Endothelial cell of umbilical vein (primary cell): ENCODE measurements around the gene TEX19. TPM values are rescaled to one million over a fixed set of nuclear protein-coding genes. Genes with fewer than 3 reads are reported as not detected.
A peak's percentile ranks its signal among the peaks of the same experiment; 100 is the strongest.

Source experiments
- BruUV-seq: library from RNA; stranded (reverse); fragments of 400-500 nt; replicated peaks from 2 replicates; lab custom pipeline; 2021; lab: Mats Ljungman, UMichigan
- CTCF ChIA-PET: fragments of 300-600, 350-600 bp; sonication (Branson Sonifier 250); formaldehyde crosslinking; loops from one replicate; lab custom pipeline; 2021; ENCODE audit warnings: antibody characterized with exemption, inconsistent platforms; lab: Charles Lee
- POLR2A ChIA-PET: fragments of 300-600, 350-600 bp; sonication (Branson Sonifier 250); formaldehyde crosslinking; loops from one replicate; lab custom pipeline; 2021; ENCODE audit warnings: antibody characterized with exemption, inconsistent platforms; lab: Charles Lee
- DNase-seq: peaks from one replicate; pipeline ENCODE4 v3.0.0-alpha.2; 2011; ENCODE audit warnings: low read depth, low spot score
- FAIRE-seq: peaks from 2 replicates; lab custom pipeline; 2011; peaks lifted over from hg19 to GRCh38; lab: Jason Lieb, UNC
- H2AFZ ChIP-seq: 2 replicates; pipeline ENCODE4 v1.6.0; 2012; ENCODE audit warnings: low read depth, low read length, control low read depth, inconsistent platforms
- H3K27ac ChIP-seq: 2 replicates; pipeline ENCODE4 v1.5.1; 2011; ENCODE audit warnings: low read depth, mild to moderate bottlenecking, control low read depth, low read length, moderate library complexity; ENCODE audit not compliant: insufficient read depth
- H3K27me3 ChIP-seq, 2 experiments: 2 replicates each; pipeline versions ENCODE4 v1.6.0 to v1.6.1; 2011; ENCODE audit warnings: low read length in 2 of 2, mixed read lengths in 1 of 2; ENCODE audit not compliant: control insufficient read depth in 2 of 2, insufficient read depth in 2 of 2
- H3K36me3 ChIP-seq, 2 experiments: 2 replicates in 1 of 2; 3 replicates in 1 of 2; pipeline ENCODE4 v1.5.1; 2011; ENCODE audit warnings: low read length in 2 of 2, mild to moderate bottlenecking in 1 of 2, moderate library complexity in 1 of 2; ENCODE audit not compliant: control insufficient read depth in 2 of 2, insufficient read depth in 2 of 2; ENCODE audit errors: extremely low read depth in 1 of 2
- H3K4me1 ChIP-seq: 3 replicates; pipeline ENCODE4 v1.5.1; 2011; ENCODE audit warnings: mild to moderate bottlenecking, low read length; ENCODE audit not compliant: control insufficient read depth, insufficient read depth; ENCODE audit errors: extremely low read depth
- H3K4me2 ChIP-seq: 2 replicates; pipeline ENCODE4 v1.6.1; 2011; ENCODE audit warnings: low read length, control low read depth, mixed read lengths; ENCODE audit not compliant: insufficient read depth
- H3K4me3 ChIP-seq, 3 experiments: fragments of 200-600 bp in 1 of 3; sonication (generic), shearing (Covaris generic) in 1 of 3; replicated peaks in 1 of 3; 2 replicates each; pipeline ENCODE4 v1.5.1; 2011 to 2016; ENCODE audit warnings: control low read depth in 3 of 3, low read length in 3 of 3, mild to moderate bottlenecking in 2 of 3, inconsistent platforms in 1 of 3, low read depth in 1 of 3, moderate library complexity in 1 of 3; ENCODE audit not compliant: insufficient read depth in 1 of 3
- H3K79me2 ChIP-seq: 2 replicates; pipeline ENCODE4 v1.6.0; 2012; ENCODE audit warnings: low read length, inconsistent platforms; ENCODE audit not compliant: control insufficient read depth, insufficient read depth
- H3K9ac ChIP-seq: replicated peaks from 2 replicates; pipeline ENCODE3; 2011; ENCODE audit warnings: low read length, control low read depth; ENCODE audit not compliant: insufficient read depth; ENCODE audit errors: extremely low read depth
- H3K9me1 ChIP-seq: replicated peaks from 3 replicates; pipeline ENCODE4 v1.6.0; 2011; ENCODE audit warnings: mild to moderate bottlenecking, low read length; ENCODE audit not compliant: control insufficient read depth, insufficient read depth; ENCODE audit errors: extremely low read depth
- H3K9me3 ChIP-seq: replicated peaks from 2 replicates; pipeline ENCODE4 v1.5.1; 2012; ENCODE audit warnings: low read length, inconsistent platforms; ENCODE audit not compliant: control insufficient read depth, insufficient read depth
- H4K20me1 ChIP-seq: replicated peaks from 2 replicates; pipeline ENCODE3; 2011; ENCODE audit warnings: mild to moderate bottlenecking, low read length; ENCODE audit not compliant: control insufficient read depth, insufficient read depth; ENCODE audit errors: extremely low read depth
- EZH2 ChIP-seq: IDR thresholded peaks from 2 replicates; pipeline ENCODE4 v1.6.1; 2012; ENCODE audit warnings: borderline replicate concordance, low read depth, mild to moderate bottlenecking, moderate library complexity, low read length, inconsistent platforms; ENCODE audit not compliant: severe bottlenecking
- FOS ChIP-seq: IDR thresholded peaks from 2 replicates; pipeline ENCODE4 v1.6.1; 2011; ENCODE audit warnings: mild to moderate bottlenecking, low read length, moderate library complexity, borderline replicate concordance; ENCODE audit not compliant: insufficient read depth
- GATA2 ChIP-seq: IDR thresholded peaks from 2 replicates; pipeline ENCODE4 v1.7.0; 2011; ENCODE audit warnings: low read depth, mild to moderate bottlenecking, moderate library complexity, mixed read lengths, low read length; ENCODE audit not compliant: insufficient read length, insufficient read depth
- JUN ChIP-seq: IDR thresholded peaks from 2 replicates; pipeline ENCODE4 v1.6.1; 2011; ENCODE audit warnings: borderline replicate concordance, low read depth; ENCODE audit not compliant: insufficient read length, insufficient read depth
- MYC ChIP-seq: IDR thresholded peaks from one replicate; pipeline ENCODE4 v1.6.1; 2011; ENCODE audit warnings: mild to moderate bottlenecking, low read depth, low read length
- POLR2A ChIP-seq: IDR thresholded peaks from 2 replicates; pipeline ENCODE4 v1.6.1; 2012; ENCODE audit warnings: low read depth, mild to moderate bottlenecking, control low read depth, low read length
- POLR2AphosphoS5 ChIP-seq: IDR thresholded peaks from 2 replicates; pipeline ENCODE4 v1.6.1; 2012; ENCODE audit warnings: low read depth, mild to moderate bottlenecking, control low read depth, low read length, moderate library complexity; ENCODE audit not compliant: insufficient read depth
- dilution Hi-C: fragments of 300-500 bp; cut with MboI; formaldehyde crosslinking; loops from one replicate; pipeline ENCODE4 v1.15.0; 2019; ENCODE audit warnings: low sequenced_read_pairs; ENCODE audit not compliant: extremely low pct_ligation_motif_present
- intact Hi-C: fragments of 100-400 bp; cut with micrococcal nuclease; formaldehyde crosslinking; loops from one replicate; pipeline ENCODE4 v1.10.0; 2022
- polyA plus RNA-seq, 4 experiments: library from polyadenylated mRNA; depleted of rRNA in 3 of 4; stranded (reverse) in 3 of 4; unstranded in 1 of 4; fragments of >200 nt; gene quantifications; 2 replicates each; pipeline versions ENCODE4 v1.2.1 to v1.2.3, GENCODE V29; 2011 to 2012; ENCODE audit warnings: missing spikeins in 1 of 4
- total RNA-seq: library from RNA; stranded (reverse); gene quantifications from 2 replicates; pipeline ENCODE4 v1.2.3, GENCODE V29; 2021
- TF ChIP-seq, protein P1 (sequence below): IDR thresholded peaks from 2 replicates; pipeline ENCODE4 v1.6.1; 2011; ENCODE audit not compliant: insufficient read depth, insufficient read length
- TF ChIP-seq, protein P2 (sequence below), 2 donors: IDR thresholded peaks; 1 replicate in 1 of 2; 2 replicates in 1 of 2; pipeline ENCODE4 v1.5.1; 2011; ENCODE audit warnings: low read length in 2 of 2, mild to moderate bottlenecking in 2 of 2, moderate library complexity in 2 of 2, control low read depth in 1 of 2, inconsistent platforms in 1 of 2, low read depth in 1 of 2; ENCODE audit not compliant: insufficient read depth in 1 of 2; ENCODE audit errors: extremely low read depth in 1 of 2

TEX19 gene
- total and polyA plus RNA-seq, 2 donors (not counting 3 experiments of a cell fraction or from before 2014, with no cell fraction given): 0.06 TPM; not detected in 1

- H3K36me3 ChIP-seq: no peaks in the 10 kb centered on the region
- ChIA-PET CTCF (no interaction called here), POLR2A (no interaction called here)
- DNase-seq (no peak), FAIRE-seq (no peak)
- H3K4me1 ChIP-seq: no peaks in the 10 kb centered on the region
- H3K27me3 ChIP-seq: no peaks in the 10 kb centered on the region
- no peaks in the 10 kb centered on the region for H4K20me1 ChIP-seq
- H2AFZ ChIP-seq: no peak overlapping the region
- no peaks in the 10 kb centered on the region for H3K79me2 ChIP-seq
- H3K9me3 ChIP-seq: no peaks in the 10 kb centered on the region
- dilution Hi-C loops: no loop called here
- no peak overlapping the region for H3K4me3 ChIP-seq
- H3K4me2 ChIP-seq: no peak overlapping the region
- no peak overlapping the region for H3K9ac ChIP-seq
- no peak for TF ChIP-seq GATA2
- no peak for TF ChIP-seq JUN
- intact Hi-C loops: no loop called here
- no peaks in the 10 kb centered on the region for H3K9me1 ChIP-seq
- BruUV-seq: TSS peak; percentile 14
- no peak overlapping the region for H3K27ac ChIP-seq
Measured at GRCh38 chr17:82392209-82392920, 33.3 kb downstream of the TEX19 start.

DNA sequence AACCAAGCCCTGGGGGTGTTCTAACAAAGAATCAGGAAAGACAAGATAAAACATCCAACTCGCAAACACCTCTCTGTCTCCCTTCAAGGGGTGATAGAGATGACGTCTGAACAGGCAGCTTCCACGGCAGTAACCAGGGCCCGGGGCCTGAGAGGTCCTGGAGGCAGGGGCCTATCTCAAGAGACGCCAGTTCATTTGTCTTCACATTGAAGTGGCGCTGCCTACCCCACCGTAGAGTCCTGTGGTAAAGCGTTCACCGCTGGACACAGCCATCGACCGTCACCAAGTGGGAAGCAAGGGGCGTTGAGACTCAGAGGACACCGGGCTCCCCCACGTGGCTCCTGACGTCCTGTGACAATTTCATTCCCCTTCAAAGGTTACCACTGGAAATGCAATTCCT, 33.9 kb downstream of the TEX19 start:
- DNase-seq: no peak
- Histone ChIP-seq H3K4me3 (no peak overlapping the region), H3K9ac (no peak overlapping the region), H2AFZ (no peak overlapping the region), H3K36me3 (no peaks in the 10 kb centered on the region), H3K27ac (no peak overlapping the region), H3K4me2 (no peak overlapping the region), H3K27me3 (no peaks in the 10 kb centered on the region), H3K79me2 (no peaks in the 10 kb centered on the region), H3K4me1 (no peaks in the 10 kb centered on the region), H3K9me1 (no peaks in the 10 kb centered on the region), H3K9me3 (no peaks in the 10 kb centered on the region), H4K20me1 (no peaks in the 10 kb centered on the region)
- ChIA-PET CTCF (no interaction called here), POLR2A (no interaction called here)
- no peak for FAIRE-seq
- TF ChIP-seq JUN (no peak), FOS (no peak), POLR2A (no peak), POLR2AphosphoS5 (no peak), EZH2 (no peak), GATA2 (no peak), MYC (no peak)
- TF ChIP-seq, protein P1, sequence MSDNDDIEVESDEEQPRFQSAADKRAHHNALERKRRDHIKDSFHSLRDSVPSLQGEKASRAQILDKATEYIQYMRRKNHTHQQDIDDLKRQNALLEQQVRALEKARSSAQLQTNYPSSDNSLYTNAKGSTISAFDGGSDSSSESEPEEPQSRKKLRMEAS: no peak
- TF ChIP-seq, protein P2, sequence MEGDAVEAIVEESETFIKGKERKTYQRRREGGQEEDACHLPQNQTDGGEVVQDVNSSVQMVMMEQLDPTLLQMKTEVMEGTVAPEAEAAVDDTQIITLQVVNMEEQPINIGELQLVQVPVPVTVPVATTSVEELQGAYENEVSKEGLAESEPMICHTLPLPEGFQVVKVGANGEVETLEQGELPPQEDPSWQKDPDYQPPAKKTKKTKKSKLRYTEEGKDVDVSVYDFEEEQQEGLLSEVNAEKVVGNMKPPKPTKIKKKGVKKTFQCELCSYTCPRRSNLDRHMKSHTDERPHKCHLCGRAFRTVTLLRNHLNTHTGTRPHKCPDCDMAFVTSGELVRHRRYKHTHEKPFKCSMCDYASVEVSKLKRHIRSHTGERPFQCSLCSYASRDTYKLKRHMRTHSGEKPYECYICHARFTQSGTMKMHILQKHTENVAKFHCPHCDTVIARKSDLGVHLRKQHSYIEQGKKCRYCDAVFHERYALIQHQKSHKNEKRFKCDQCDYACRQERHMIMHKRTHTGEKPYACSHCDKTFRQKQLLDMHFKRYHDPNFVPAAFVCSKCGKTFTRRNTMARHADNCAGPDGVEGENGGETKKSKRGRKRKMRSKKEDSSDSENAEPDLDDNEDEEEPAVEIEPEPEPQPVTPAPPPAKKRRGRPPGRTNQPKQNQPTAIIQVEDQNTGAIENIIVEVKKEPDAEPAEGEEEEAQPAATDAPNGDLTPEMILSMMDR (IDR thresholded peaks at IDR 0.05; ENCODE audit: extremely low read depth in 1 of 2, insufficient read depth in 1 of 2, low read depth in 1 of 2, low read length in 2 of 2): no peak
- no TSS peak for BruUV-seq
- intact Hi-C loops (no loop called here), dilution Hi-C loops (no loop called here)
